HG03039 (cell line): Measurements from ENCODE around the gene PRKCA.

Experiments
- ATAC-seq: cut with Tn5 transposase; IDR thresholded peaks from one replicate; pipeline ENCODE4 v1.9.1; 2021; ENCODE audit warnings: mild to moderate bottlenecking, moderate library complexity; ENCODE audit not compliant: unreplicated experiment

PRKCA gene

GRCh38 chr17:66749217-66749832 is 446.9 kb downstream of the PRKCA start:
- no peak for ATAC-seq

- ATAC-seq = no peak
Observed at GRCh38 chr17:66750116-66750515, 447.7 kb downstream of the PRKCA start.

- no peak for ATAC-seq
Observed at GRCh38 chr17:66750781-66751543, 448.5 kb downstream of the PRKCA start.

DNA sequence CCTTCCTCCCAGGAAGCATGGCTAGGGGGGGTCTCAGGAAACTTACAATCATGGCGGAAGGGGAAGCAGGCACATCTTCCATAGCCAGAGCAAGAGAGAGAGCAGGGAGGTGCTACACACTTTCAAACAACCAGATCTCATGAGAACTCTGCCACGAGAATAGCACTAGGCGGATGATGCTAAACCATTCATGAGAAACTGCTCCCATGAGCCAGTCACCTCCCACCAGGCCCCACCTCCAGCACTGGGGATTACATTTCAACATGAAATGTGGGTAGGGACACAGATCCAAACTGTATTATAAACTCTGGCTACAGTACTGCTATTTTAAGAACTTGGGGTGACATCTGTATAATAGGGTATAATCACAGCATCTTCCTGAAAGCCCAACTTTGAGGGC is 449.4 kb downstream of the PRKCA start:
- ATAC-seq = no peak

- ATAC-seq = no peak
Observed at GRCh38 chr17:66752411-66752810, 450.0 kb downstream of the PRKCA start.

- ATAC-seq = no peak
Observed at GRCh38 chr17:66753126-66753920, 450.9 kb downstream of the PRKCA start.

- ATAC-seq = no peak
Observed at GRCh38 chr17:66755101-66755943, 452.9 kb downstream of the PRKCA start.

- no peak for ATAC-seq
Observed at GRCh38 chr17:66755944-66756290, 453.5 kb downstream of the PRKCA start.

GRCh38 chr17:66760324-66760723 is 457.9 kb downstream of the PRKCA start:
- ATAC-seq = no peak

DNA sequence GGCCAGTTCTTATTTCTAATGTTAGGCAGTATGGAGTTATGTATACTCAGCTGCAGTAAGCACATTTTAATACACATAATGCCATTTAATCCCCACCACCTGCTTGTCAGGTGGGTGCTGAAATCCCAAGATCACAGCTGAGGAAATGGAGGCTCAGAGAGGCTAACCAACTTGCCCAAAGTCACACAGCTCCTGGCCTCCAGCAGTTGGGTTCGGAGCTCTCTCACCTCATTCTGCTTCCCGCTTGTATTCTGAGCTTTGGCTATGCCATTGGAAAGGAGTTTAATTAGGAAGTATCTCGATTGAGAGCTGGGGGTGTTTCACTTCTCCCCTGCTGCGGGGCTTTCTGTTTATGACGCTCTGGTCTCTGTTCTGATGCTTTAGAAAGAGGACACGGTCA is 459.9 kb downstream of the PRKCA start:
- ATAC-seq = no peak

- no peak for ATAC-seq
Observed at GRCh38 chr17:66763056-66763455, 460.6 kb downstream of the PRKCA start.

- no peak for ATAC-seq
Observed at GRCh38 chr17:66764506-66764905, 462.1 kb downstream of the PRKCA start.

GRCh38 chr17:66767154-66767933 is 464.9 kb downstream of the PRKCA start:
- no peak for ATAC-seq

- ATAC-seq = no peak
Observed at GRCh38 chr17:66769911-66770310, 467.5 kb downstream of the PRKCA start.

DNA sequence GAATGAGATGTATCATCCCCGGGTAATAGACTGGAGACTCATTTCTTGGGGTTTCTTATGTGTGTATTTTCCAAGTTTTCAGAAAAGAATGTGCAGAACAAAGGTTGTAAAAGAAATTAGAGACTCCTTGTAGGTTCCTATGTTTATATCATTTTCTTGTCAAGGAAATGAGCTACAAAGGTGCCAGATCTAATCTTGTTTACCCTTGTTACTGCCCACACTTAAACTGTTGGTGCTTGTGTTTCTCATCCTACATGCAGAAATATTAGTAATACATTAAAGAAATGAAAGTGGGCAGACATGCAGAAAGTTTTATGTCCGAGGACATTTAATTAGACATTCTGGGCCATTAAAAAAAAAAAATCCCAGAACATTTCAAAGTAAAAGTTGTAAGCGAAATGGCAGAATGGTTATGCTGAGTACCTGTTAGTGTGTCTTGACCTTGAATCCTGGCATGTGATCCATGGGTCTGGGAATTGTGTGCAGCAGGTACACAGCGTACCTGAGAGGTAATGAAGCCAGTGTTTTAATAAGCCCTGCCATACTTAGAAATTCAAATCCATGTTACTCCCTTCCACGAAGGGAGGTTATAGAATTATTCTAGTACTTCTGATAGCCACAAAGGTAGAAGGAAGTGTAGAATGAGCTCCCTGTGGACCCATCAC is 469.9 kb downstream of the PRKCA start:
- ATAC-seq = no peak

GRCh38 chr17:66775271-66775670 is 472.9 kb downstream of the PRKCA start:
- ATAC-seq = no peak

DNA sequence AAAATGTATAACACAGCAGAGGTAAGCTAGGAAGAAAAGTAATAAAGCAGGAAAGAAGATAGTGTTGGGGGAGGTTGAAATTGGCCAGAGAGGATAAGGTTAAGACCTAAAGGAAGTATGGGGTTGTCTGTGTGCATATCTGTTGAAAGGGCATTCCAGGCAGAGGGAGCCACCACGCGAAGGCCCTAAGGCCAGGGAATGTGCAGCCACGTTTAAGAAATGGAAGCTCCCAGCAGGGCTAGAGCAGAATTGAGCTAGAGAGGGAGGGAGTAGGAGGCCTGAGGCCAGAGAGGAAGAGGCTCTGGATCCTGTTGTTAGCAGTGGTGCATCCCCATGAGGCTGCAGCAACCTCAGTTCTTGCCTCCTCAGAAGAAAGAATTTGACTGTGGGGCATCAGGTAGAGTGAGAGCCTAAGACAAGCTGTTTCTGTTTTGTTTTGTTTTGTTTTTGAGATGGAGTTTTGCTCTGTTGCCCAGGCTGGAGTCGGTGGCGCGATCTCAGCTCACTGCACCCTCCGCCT is 473.5 kb downstream of the PRKCA start:
- no peak for ATAC-seq

GRCh38 chr17:66776999-66777688 is 474.7 kb downstream of the PRKCA start:
- no peak for ATAC-seq

GRCh38 chr17:66777689-66778225 is 475.3 kb downstream of the PRKCA start:
- no peak for ATAC-seq
